ENCODE measurements around the gene HECTD4. TPM values are rescaled to one million over a fixed set of nuclear protein-coding genes. Genes with fewer than 3 reads are reported as not detected.

HECTD4 gene
- total RNA-seq, 2 donors from 2014 or later, result 54.2 to 75.4 TPM

DNA sequence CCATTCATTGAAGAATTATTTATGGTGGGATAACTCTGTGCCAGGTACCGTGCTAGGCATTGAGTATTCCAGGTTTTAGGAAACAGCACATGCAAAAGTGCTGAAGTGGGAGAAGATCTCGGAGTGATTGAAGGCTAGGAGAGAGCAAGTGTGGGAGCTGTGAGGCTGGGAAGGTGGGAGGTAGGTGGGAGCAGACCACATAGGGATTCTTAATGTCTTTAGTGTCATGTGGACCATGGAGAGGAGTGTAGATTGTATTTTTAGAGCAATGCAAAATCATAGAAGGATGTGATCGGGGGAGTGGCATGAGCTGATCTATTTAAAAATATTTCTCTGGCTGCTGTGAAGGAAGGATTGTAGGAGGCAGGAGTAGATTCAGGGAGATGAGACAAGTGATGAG is 41.9 kb upstream of the HECTD4 start:
- H3K27ac ChIP-seq, result no peak overlapping the region
- H3K36me3 ChIP-seq, result no peaks in the 10 kb centered on the region
- DNase-seq (ENCODE audit: low spot score) (no peak), ATAC-seq (ENCODE audit: insufficient number of reproducible peaks, low FRiP score, low read depth) (no peak)
- H3K4me3 ChIP-seq, result no peak overlapping the region
- TF ChIP-seq, protein P1, sequence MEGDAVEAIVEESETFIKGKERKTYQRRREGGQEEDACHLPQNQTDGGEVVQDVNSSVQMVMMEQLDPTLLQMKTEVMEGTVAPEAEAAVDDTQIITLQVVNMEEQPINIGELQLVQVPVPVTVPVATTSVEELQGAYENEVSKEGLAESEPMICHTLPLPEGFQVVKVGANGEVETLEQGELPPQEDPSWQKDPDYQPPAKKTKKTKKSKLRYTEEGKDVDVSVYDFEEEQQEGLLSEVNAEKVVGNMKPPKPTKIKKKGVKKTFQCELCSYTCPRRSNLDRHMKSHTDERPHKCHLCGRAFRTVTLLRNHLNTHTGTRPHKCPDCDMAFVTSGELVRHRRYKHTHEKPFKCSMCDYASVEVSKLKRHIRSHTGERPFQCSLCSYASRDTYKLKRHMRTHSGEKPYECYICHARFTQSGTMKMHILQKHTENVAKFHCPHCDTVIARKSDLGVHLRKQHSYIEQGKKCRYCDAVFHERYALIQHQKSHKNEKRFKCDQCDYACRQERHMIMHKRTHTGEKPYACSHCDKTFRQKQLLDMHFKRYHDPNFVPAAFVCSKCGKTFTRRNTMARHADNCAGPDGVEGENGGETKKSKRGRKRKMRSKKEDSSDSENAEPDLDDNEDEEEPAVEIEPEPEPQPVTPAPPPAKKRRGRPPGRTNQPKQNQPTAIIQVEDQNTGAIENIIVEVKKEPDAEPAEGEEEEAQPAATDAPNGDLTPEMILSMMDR (IDR thresholded peaks at IDR 0.05), result no peak
- H3K9me3 ChIP-seq, result no peaks in the 10 kb centered on the region
- H3K27me3 ChIP-seq (replicated peaks; ENCODE audit: insufficient read depth), result no peaks in the 10 kb centered on the region
- H3K4me1 ChIP-seq (ENCODE audit: control insufficient read depth in 1 of 2, low read depth in 2 of 2), result peaks cover 27 to 51% of the 10 kb centered on the region in 2 donors

DNA sequence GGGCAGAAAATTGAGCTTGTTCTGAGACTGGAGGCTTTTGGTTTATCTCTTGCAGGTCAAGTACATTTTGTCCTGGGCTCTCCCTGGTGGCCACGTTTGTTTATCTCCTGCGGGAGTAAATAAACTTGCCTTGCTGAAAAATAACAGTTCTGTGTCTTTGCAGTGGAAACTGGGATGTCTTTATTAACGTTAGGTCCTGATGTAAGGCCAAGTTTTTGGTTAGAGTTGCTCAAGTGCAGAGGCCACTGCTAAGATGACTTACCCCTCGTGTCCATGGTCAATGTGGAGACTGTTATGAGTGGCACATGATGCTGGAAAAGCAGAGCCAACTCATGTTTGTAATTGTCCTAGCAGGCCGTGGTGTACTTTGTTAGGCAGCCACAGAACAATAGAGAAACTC is 40.3 kb upstream of the HECTD4 start:
- H3K27me3 ChIP-seq (replicated peaks; ENCODE audit: insufficient read depth), result no peaks in the 10 kb centered on the region
- H3K27ac ChIP-seq, result no peak overlapping the region
- no peak for DNase-seq (ENCODE audit: low spot score)
- H3K4me3 ChIP-seq, result no peak overlapping the region
- H3K36me3 ChIP-seq, result no peaks in the 10 kb centered on the region
- no peaks in the 10 kb centered on the region for H3K9me3 ChIP-seq
- H3K4me1 ChIP-seq (ENCODE audit: control insufficient read depth in 1 of 2, low read depth in 2 of 2), result peaks cover 27 to 58% of the 10 kb centered on the region in 2 donors
- ATAC-seq (ENCODE audit: insufficient number of reproducible peaks, low FRiP score, low read depth), result no peak
- TF ChIP-seq, protein P1 (IDR thresholded peaks at IDR 0.05), result no peak

DNA sequence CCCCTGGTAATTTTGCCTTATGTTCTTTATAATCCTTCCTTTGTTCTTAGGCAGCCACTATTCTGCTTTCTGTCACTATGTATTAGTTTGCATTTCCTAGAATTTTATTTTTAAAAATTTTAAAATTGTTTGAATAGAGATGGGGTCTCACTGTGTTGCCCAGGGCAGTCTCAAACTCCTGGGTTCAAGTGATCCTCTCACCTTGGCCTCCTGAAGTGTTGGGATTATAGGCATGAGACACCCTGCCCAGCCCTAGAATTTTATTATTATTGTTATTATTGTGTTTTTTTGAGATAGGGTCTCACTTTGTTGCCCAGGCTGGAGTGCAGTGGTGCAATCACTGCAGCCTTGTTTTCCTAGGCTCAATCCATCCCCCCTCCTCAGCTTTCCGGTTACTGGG is 39.1 kb upstream of the HECTD4 start:
- DNase-seq (ENCODE audit: low spot score), result no peak
- Histone ChIP-seq H3K27ac (no peak overlapping the region), H3K27me3 (replicated peaks; ENCODE audit: insufficient read depth) (no peaks in the 10 kb centered on the region), H3K9me3 (no peaks in the 10 kb centered on the region), H3K4me1 (ENCODE audit: control insufficient read depth in 1 of 2, low read depth in 2 of 2) (peaks cover 27 to 59% of the 10 kb centered on the region in 2 donors), H3K36me3 (no peaks in the 10 kb centered on the region), H3K4me3 (no peak overlapping the region)
- TF ChIP-seq, protein P1 (IDR thresholded peaks at IDR 0.05), result no peak
- no peak for ATAC-seq (ENCODE audit: insufficient number of reproducible peaks, low FRiP score, low read depth)

DNA sequence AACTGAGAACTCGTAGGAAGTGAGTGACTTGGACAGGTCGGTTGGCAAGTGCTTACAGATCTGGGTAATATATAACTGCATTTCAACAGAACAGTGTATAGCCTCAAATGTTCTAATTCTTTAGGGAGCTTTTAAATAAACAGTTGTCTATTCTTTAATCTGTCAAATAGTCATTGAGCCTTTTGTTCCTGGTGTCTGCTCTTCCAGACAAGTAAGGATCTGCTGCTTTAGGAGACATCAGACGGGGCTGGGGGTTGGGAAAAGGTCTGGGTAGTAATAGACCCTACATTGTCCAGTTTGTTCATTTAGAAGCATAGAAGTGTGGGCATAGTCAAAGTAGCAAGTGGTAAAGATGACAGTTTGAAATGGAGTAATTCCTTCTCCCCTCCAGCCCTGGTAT is 38.5 kb upstream of the HECTD4 start:
- ATAC-seq (ENCODE audit: insufficient number of reproducible peaks, low FRiP score, low read depth), result no peak
- no peak for DNase-seq (ENCODE audit: low spot score)
- Histone ChIP-seq H3K4me1 (ENCODE audit: control insufficient read depth in 1 of 2, low read depth in 2 of 2) (peaks cover 27 to 59% of the 10 kb centered on the region in 2 donors), H3K4me3 (no peak overlapping the region), H3K27me3 (replicated peaks; ENCODE audit: insufficient read depth) (no peaks in the 10 kb centered on the region), H3K27ac (no peak overlapping the region), H3K9me3 (no peaks in the 10 kb centered on the region), H3K36me3 (no peaks in the 10 kb centered on the region)
- TF ChIP-seq, protein P1 (IDR thresholded peaks at IDR 0.05), result no peak

DNA sequence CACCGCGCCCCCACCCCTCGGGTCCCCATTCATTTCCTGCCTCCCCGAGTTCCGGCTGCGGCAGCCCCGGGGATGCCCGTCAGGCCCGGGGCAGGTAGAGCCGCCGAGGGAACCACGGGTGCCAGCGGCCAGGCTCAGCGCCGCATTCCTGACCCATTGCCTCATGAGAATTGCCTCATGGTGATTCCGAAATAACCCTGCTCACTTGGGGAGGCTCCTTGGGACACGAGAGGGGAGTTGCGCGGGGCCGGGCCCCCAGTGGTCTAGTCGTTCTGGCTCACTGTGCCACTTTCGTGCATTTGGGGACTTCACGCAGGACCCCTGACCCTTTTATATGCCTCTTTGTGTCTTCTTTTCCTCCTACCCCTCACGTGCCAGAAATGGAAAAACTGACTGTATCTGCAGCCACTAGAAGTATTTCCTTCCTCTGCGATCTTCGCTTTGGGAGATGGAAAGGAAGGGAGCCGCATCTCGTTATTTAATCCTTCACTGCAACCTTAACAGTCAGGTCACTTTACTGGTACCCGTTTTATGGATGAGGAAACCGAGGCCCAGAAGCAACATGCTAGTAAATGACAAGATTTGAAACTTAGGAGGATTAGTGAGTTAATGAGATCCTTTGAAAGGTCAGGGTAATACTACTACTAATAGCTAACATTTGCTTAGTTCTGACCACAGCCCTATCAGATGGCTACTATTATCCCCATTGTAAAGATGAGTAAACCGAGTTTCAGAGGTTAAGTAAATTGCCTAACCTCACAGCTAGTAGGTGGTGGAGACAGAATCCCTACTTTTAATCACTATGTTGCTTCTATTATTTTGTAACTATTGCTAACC is 37.3 kb upstream of the HECTD4 start:
- Histone ChIP-seq H3K4me3 (peak overlapping the region; percentile 90), H3K27me3 (replicated peaks; ENCODE audit: insufficient read depth) (no peaks in the 10 kb centered on the region), H3K36me3 (no peaks in the 10 kb centered on the region), H3K4me1 (ENCODE audit: control insufficient read depth in 1 of 2, low read depth in 2 of 2) (peaks cover 27 to 58% of the 10 kb centered on the region in 2 donors), H3K9me3 (no peaks in the 10 kb centered on the region), H3K27ac (peak overlapping the region; percentile 100)
- DNase-seq (ENCODE audit: low spot score), result peak; percentile 43
- peak; percentile 97 for ATAC-seq (ENCODE audit: insufficient number of reproducible peaks, low FRiP score, low read depth)
- TF ChIP-seq, protein P1 (IDR thresholded peaks at IDR 0.05), result peak; percentile 16
